Left lung (tissue), 10 donors: ENCODE measurements around the gene LEO1. TPM values are rescaled to one million over a fixed set of nuclear protein-coding genes. Genes with fewer than 3 reads are reported as not detected.

ENCODE experiments used
- ATAC-seq: fragments of 200-7000 bp; cut with Tn5 transposase; one replicate; pipeline ENCODE4 v1.9.1; 2020; ENCODE audit warnings: moderate library complexity
- DNase-seq, 4 donors: peaks; one replicate each; pipeline ENCODE4 v3.0.0-alpha.2; 2013 to 2020
- H3K27ac ChIP-seq, 2 donors: fragments of 200-600 bp; sonication (generic) in 1 of 2; one replicate each; pipeline versions ENCODE4 v1.5.0 to v1.8.0; 2020 to 2021
- H3K27me3 ChIP-seq, 2 donors: fragments of 200-600 bp; sonication (generic) in 1 of 2; one replicate each; pipeline versions ENCODE4 v1.5.0 to v1.8.0; 2020 to 2021
- H3K36me3 ChIP-seq, 2 donors: fragments of 200-600 bp; sonication (generic) in 1 of 2; one replicate each; pipeline versions ENCODE4 v1.5.0 to v1.8.0; 2020 to 2021
- H3K4me1 ChIP-seq, 2 donors: fragments of 200-600 bp; one replicate each; pipeline ENCODE4 v1.8.0; 2021
- H3K4me3 ChIP-seq, 2 donors: fragments of 200-600 bp; sonication (generic) in 1 of 2; one replicate each; pipeline versions ENCODE4 v1.5.0 to v1.8.0; 2020 to 2021; ENCODE audit warnings: mild to moderate bottlenecking in 1 of 2
- H3K9me3 ChIP-seq, 2 donors: fragments of 200-600 bp; sonication (generic) in 1 of 2; one replicate each; pipeline versions ENCODE4 v1.5.0 to v1.8.0; 2020 to 2021
- CTCF ChIP-seq, 2 donors: fragments of 200-600 bp; sonication (generic) in 1 of 2; IDR thresholded peaks; one replicate each; pipeline versions ENCODE4 v1.5.0 to v1.8.0; 2021; ENCODE audit warnings: antibody characterized with exemption in 2 of 2
- intact Hi-C, 2 donors: fragments of 100-400 bp; cut with DNase I; formaldehyde crosslinking; loops; one replicate each; pipeline versions ENCODE4 v1.11.2 to v1.14.2; 2022
- polyA plus RNA-seq, 6 donors: library from polyadenylated mRNA; unstranded; fragments of 120-200 nt; gene quantifications; one replicate each; pipeline ENCODE4 v1.2.1, GENCODE V29; 2013; ENCODE audit not compliant: insufficient read length in 6 of 6
- total RNA-seq, 2 donors: library from RNA; stranded (reverse); fragmentation: NEBNext Ultra II Directional; extraction: Animal tissue kit (Norgen Biotek cat#: 25700); gene quantifications; one replicate each; pipeline ENCODE4 v1.2.1, GENCODE V29; 2021
- donor health status: DM: no; HTN: yes; CAD: no.
- donor health status: DM: no; HTN: no; CAD: no.

Gene LEO1
- total and polyA plus RNA-seq, 8 donors, result 14.3 to 34.3 (median 30.5) TPM

- Histone ChIP-seq H3K4me1 (no peaks in the 10 kb centered on the region), H3K4me3 (no peak overlapping the region), H3K27ac (no peak overlapping the region), H3K27me3 (no peaks in the 10 kb centered on the region), H3K36me3 (peaks cover 0 to 88% of the 10 kb centered on the region in 2 donors), H3K9me3 (no peaks in the 10 kb centered on the region)
- DNase-seq, result no peak
- TF ChIP-seq CTCF (IDR thresholded peaks at IDR 0.05), result no peak
- intact Hi-C loops, result no loop called here
- no peak for ATAC-seq
Observed at GRCh38 chr15:51935466-51936104, 36.0 kb downstream of the LEO1 start.

GRCh38 chr15:51932161-51932560, 39.4 kb downstream of the LEO1 start:
- H3K36me3 ChIP-seq, result peaks cover 0 to 79% of the 10 kb centered on the region in 2 donors
- intact Hi-C loops, result no loop called here
- H3K27me3 ChIP-seq, result no peaks in the 10 kb centered on the region
- TF ChIP-seq CTCF (IDR thresholded peaks at IDR 0.05), result no peak
- H3K9me3 ChIP-seq, result no peaks in the 10 kb centered on the region
- no peaks in the 10 kb centered on the region for H3K4me1 ChIP-seq
- no peak for DNase-seq
- no peak for ATAC-seq
- no peak overlapping the region for H3K4me3 ChIP-seq
- H3K27ac ChIP-seq, result no peak overlapping the region

GRCh38 chr15:51931638-51932037, 39.9 kb downstream of the LEO1 start:
- Histone ChIP-seq H3K27ac (no peak overlapping the region), H3K36me3 (peaks cover 0 to 74% of the 10 kb centered on the region in 2 donors)
- no peak for TF ChIP-seq CTCF (IDR thresholded peaks at IDR 0.05)

DNA sequence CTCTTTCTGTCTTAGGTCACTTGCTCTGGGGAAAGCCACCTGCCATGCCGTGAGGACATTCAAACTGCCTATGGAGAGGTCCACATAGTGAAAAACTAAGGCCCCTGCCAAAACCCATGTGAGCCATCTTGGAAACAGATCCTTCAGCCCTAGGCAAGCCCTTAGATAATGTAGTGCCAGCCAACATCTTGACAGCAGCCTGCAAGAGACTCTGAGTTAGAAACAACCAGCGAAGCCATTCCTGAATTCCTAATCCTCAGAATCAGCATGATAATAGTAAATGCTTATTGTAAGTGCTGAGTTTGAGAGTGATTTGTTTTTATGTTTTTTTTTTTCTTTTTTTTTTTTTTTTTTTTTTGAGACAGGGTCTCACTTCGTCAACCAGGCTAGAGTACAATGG, 40.6 kb downstream of the LEO1 start:
- TF ChIP-seq CTCF (IDR thresholded peaks at IDR 0.05), result no peak
- Histone ChIP-seq H3K27ac (no peak overlapping the region), H3K9me3 (no peaks in the 10 kb centered on the region), H3K4me3 (no peak overlapping the region), H3K27me3 (no peaks in the 10 kb centered on the region), H3K4me1 (no peaks in the 10 kb centered on the region), H3K36me3 (peaks cover 0 to 72% of the 10 kb centered on the region in 2 donors)
- no peak for DNase-seq
- intact Hi-C loops, result no loop called here
- no peak for ATAC-seq

More at GRCh38 chr15:51931638-51932037, 39.9 kb downstream of the LEO1 start:
- ATAC-seq (no peak), DNase-seq (no peak)
- H3K4me1 ChIP-seq, result no peaks in the 10 kb centered on the region
- no peaks in the 10 kb centered on the region for H3K9me3 ChIP-seq
- no peaks in the 10 kb centered on the region for H3K27me3 ChIP-seq
- intact Hi-C loops, result no loop called here
- H3K4me3 ChIP-seq, result no peak overlapping the region

DNA sequence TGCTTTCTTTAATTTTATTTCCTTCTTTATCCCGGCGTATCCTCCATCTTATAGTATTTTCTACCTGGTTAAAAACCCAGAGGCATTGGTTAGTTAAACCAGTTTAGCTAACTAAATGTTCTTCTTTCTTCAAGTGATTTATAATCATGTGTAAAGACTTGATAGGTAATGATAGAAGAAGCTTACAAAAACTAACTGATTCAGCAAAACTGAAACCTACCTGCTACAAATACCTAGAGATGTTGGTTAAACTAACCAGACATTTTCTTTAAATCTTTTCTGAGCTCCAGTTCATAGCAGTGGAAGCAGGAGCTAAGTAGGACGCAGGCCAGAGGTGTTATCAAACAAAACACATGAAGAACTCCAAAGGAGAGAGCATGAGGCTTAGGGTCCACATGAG, 44.8 kb downstream of the LEO1 start:
- Histone ChIP-seq H3K36me3 (peaks cover 0 to 75% of the 10 kb centered on the region in 2 donors), H3K4me3 (no peak overlapping the region), H3K27ac (no peak overlapping the region), H3K4me1 (no peaks in the 10 kb centered on the region), H3K9me3 (no peaks in the 10 kb centered on the region), H3K27me3 (no peaks in the 10 kb centered on the region)
- DNase-seq, result no peak
- ATAC-seq, result no peak
- no peak for TF ChIP-seq CTCF (IDR thresholded peaks at IDR 0.05)
- intact Hi-C loops, result no loop called here
